ENCODE data around the gene THBS3. TPM values are rescaled to one million over a fixed set of nuclear protein-coding genes. Genes with fewer than 3 reads are reported as not detected.

The THBS3 gene
- total and polyA plus RNA-seq, 9 of the 15 experiments (the other 6 are each of a cell fraction or from before 2014, with no cell fraction given): 0.59 to 8.3 (median 3.2) TPM

DNA sequence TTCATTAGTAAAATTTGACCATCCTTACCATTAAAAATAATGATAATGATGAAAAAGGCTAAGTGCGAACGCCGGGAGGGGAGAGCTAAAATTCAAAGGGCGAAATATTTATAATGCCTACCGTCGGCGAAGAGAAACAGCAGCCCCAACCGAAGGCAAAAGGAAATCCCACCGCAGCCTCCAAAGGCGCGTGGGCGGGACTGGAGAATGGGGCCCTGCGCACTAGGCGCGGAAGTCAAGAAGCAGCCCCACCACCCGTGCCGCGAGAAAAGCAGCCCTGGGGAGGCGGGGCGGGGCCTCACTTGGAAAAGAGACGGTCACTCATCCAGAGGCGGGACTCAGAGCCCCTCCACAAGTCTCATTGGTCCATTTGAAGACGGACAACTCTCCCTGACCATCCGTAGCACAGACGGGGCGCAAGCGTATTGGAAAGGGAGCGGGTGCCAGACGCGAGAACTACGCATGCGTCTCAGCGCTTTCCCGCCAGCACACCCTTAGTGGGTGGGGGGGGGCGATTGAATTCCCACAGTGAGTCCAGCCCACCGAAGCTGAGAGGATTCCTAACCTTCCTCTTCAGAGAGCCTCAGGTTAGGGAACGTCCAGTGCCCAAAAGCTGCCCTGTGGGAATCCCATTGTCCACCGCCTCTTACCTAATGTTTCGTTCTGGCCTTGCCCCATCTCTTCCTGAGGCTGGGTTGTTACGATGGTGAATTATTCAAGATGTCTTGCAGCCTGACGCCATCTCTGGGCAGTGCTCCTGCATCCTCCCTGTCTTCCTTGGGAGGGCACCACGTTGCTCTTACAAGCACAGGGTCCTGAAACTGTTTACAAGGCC, 19.8 kb upstream of the THBS3 start (continued):
- TF ChIP-seq TOE1 (IDR thresholded peaks at IDR 0.05; ENCODE audit: borderline replicate concordance) (no peak; the same call in 1 of the 2 replicates), TOE1 (CRISPR knock-in tag; IDR thresholded peaks at IDR 0.05; ENCODE audit: borderline replicate concordance, low read depth) (no peak), TAF7 (tag; IDR thresholded peaks at IDR 0.05) (peak; percentile 85), MTA3 (IDR thresholded peaks at IDR 0.05; ENCODE audit: borderline replicate concordance) (peak; percentile 81; the same call in 1 of the 2 replicates), GABPA (tag; conservative IDR thresholded peaks at IDR 0.05; ENCODE audit: low read depth) (peak; percentile 42; the same call in 1 of the 2 replicates), GTF2E2 (tag; IDR thresholded peaks at IDR 0.05) (peak; percentile 97), SP2 (IDR thresholded peaks at IDR 0.05; ENCODE audit: extremely low read depth, low read depth, low read length, poor library complexity, severe bottlenecking) (peak; percentile 78), NR2C2 (CRISPR knock-in tag; IDR thresholded peaks at IDR 0.05) (peak; percentile 60; the same call in 1 of the 2 replicates), NR2C2 (tag; IDR thresholded peaks at IDR 0.05) (no peak)
- TF ChIP-seq, protein P1, sequence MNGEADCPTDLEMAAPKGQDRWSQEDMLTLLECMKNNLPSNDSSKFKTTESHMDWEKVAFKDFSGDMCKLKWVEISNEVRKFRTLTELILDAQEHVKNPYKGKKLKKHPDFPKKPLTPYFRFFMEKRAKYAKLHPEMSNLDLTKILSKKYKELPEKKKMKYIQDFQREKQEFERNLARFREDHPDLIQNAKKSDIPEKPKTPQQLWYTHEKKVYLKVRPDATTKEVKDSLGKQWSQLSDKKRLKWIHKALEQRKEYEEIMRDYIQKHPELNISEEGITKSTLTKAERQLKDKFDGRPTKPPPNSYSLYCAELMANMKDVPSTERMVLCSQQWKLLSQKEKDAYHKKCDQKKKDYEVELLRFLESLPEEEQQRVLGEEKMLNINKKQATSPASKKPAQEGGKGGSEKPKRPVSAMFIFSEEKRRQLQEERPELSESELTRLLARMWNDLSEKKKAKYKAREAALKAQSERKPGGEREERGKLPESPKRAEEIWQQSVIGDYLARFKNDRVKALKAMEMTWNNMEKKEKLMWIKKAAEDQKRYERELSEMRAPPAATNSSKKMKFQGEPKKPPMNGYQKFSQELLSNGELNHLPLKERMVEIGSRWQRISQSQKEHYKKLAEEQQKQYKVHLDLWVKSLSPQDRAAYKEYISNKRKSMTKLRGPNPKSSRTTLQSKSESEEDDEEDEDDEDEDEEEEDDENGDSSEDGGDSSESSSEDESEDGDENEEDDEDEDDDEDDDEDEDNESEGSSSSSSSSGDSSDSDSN (IDR thresholded peaks at IDR 0.05; ENCODE audit: borderline replicate concordance in 1 of 2, low read depth in 2 of 2, low read length in 2 of 2): 0 out of 4 replicates have a peak, but pooled peaks of 1 of the 2 experiments have one; percentile 49
- TF ChIP-seq, protein P2, sequence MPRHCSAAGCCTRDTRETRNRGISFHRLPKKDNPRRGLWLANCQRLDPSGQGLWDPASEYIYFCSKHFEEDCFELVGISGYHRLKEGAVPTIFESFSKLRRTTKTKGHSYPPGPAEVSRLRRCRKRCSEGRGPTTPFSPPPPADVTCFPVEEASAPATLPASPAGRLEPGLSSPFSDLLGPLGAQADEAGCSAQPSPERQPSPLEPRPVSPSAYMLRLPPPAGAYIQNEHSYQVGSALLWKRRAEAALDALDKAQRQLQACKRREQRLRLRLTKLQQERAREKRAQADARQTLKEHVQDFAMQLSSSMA (CRISPR knock-in tag; IDR thresholded peaks at IDR 0.05): 0 out of 2 replicates have a peak, but pooled peaks have one; percentile 25
- TF ChIP-seq, protein P3, sequence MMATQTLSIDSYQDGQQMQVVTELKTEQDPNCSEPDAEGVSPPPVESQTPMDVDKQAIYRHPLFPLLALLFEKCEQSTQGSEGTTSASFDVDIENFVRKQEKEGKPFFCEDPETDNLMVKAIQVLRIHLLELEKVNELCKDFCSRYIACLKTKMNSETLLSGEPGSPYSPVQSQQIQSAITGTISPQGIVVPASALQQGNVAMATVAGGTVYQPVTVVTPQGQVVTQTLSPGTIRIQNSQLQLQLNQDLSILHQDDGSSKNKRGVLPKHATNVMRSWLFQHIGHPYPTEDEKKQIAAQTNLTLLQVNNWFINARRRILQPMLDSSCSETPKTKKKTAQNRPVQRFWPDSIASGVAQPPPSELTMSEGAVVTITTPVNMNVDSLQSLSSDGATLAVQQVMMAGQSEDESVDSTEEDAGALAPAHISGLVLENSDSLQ (IDR thresholded peaks at IDR 0.05): peak; percentile 99
- TF ChIP-seq, protein P4, sequence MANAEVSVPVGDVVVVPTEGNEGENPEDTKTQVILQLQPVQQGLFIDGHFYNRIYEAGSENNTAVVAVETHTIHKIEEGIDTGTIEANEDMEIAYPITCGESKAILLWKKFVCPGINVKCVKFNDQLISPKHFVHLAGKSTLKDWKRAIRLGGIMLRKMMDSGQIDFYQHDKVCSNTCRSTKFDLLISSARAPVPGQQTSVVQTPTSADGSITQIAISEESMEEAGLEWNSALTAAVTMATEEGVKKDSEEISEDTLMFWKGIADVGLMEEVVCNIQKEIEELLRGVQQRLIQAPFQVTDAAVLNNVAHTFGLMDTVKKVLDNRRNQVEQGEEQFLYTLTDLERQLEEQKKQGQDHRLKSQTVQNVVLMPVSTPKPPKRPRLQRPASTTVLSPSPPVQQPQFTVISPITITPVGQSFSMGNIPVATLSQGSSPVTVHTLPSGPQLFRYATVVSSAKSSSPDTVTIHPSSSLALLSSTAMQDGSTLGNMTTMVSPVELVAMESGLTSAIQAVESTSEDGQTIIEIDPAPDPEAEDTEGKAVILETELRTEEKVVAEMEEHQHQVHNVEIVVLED (CRISPR knock-in tag; IDR thresholded peaks at IDR 0.05): 0 out of 2 replicates have a peak, but pooled peaks have one; percentile 20
- TF ChIP-seq, protein P5, sequence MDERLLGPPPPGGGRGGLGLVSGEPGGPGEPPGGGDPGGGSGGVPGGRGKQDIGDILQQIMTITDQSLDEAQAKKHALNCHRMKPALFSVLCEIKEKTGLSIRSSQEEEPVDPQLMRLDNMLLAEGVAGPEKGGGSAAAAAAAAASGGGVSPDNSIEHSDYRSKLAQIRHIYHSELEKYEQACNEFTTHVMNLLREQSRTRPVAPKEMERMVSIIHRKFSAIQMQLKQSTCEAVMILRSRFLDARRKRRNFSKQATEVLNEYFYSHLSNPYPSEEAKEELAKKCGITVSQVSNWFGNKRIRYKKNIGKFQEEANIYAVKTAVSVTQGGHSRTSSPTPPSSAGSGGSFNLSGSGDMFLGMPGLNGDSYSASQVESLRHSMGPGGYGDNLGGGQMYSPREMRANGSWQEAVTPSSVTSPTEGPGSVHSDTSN (CRISPR knock-in tag; IDR thresholded peaks at IDR 0.05; ENCODE audit: low read depth): no peak; the same call in 1 of the 2 replicates
- TF ChIP-seq, protein P5 (tag; conservative IDR thresholded peaks at IDR 0.05; ENCODE audit: low read depth): peak; percentile 97
- TF ChIP-seq, protein P6, sequence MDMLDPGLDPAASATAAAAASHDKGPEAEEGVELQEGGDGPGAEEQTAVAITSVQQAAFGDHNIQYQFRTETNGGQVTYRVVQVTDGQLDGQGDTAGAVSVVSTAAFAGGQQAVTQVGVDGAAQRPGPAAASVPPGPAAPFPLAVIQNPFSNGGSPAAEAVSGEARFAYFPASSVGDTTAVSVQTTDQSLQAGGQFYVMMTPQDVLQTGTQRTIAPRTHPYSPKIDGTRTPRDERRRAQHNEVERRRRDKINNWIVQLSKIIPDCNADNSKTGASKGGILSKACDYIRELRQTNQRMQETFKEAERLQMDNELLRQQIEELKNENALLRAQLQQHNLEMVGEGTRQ (CRISPR knock-in tag; IDR thresholded peaks at IDR 0.05): no peak
